ENCODE results near the gene NR4A1. TPM values are rescaled to one million over a fixed set of nuclear protein-coding genes. Genes with fewer than 3 reads are reported as not detected.
A peak's percentile ranks its signal among the peaks of the same experiment; 100 is the strongest.

NR4A1 gene
- polyA plus RNA-seq, 4 donors: 11.4 to 46.0 (median 21.5) TPM

- DNase-seq (ENCODE audit: low read depth in 4 of 4, low spot score in 3 of 4): no peak
Measured at GRCh38 chr12:52015532-52016041, 35.7 kb upstream of the NR4A1 start.

- no peak for DNase-seq (ENCODE audit: low read depth in 4 of 4, low spot score in 3 of 4)
Measured at GRCh38 chr12:52018433-52019112, 32.7 kb upstream of the NR4A1 start.

- DNase-seq (ENCODE audit: low read depth in 4 of 4, low spot score in 3 of 4): no peak
Measured at GRCh38 chr12:52019113-52019770, 32.0 kb upstream of the NR4A1 start.

GRCh38 chr12:52020539-52021336, 30.5 kb upstream of the NR4A1 start:
- DNase-seq (ENCODE audit: low read depth in 4 of 4, low spot score in 3 of 4): no peak

GRCh38 chr12:52022841-52023181, 28.4 kb upstream of the NR4A1 start:
- DNase-seq (ENCODE audit: low read depth in 4 of 4, low spot score in 3 of 4): no peak

- DNase-seq (ENCODE audit: low read depth in 4 of 4, low spot score in 3 of 4): no peak
Measured at GRCh38 chr12:52023182-52023975, 27.9 kb upstream of the NR4A1 start.

GRCh38 chr12:52023976-52024688, 27.1 kb upstream of the NR4A1 start:
- no peak for DNase-seq (ENCODE audit: low read depth in 4 of 4, low spot score in 3 of 4)

- DNase-seq (ENCODE audit: low read depth in 4 of 4, low spot score in 3 of 4): no peak
Measured at GRCh38 chr12:52024845-52025230, 26.4 kb upstream of the NR4A1 start.

GRCh38 chr12:52026263-52026662, 25.0 kb upstream of the NR4A1 start:
- DNase-seq (ENCODE audit: low read depth in 4 of 4, low spot score in 3 of 4): no peak

GRCh38 chr12:52027085-52027843, 24.0 kb upstream of the NR4A1 start:
- no peak for DNase-seq (ENCODE audit: low read depth in 4 of 4, low spot score in 3 of 4)

GRCh38 chr12:52029685-52030084, 21.6 kb upstream of the NR4A1 start:
- no peak for DNase-seq (ENCODE audit: low read depth in 4 of 4, low spot score in 3 of 4)

GRCh38 chr12:52032446-52032803, 18.8 kb upstream of the NR4A1 start:
- no peak for DNase-seq (ENCODE audit: low read depth in 4 of 4, low spot score in 3 of 4)

- DNase-seq (ENCODE audit: low read depth in 4 of 4, low spot score in 3 of 4): peak; percentile 86 to 91 (median 88)
Measured at GRCh38 chr12:52032804-52033445, 18.3 kb upstream of the NR4A1 start.

GRCh38 chr12:52033446-52034140, 17.6 kb upstream of the NR4A1 start:
- no peak for DNase-seq (ENCODE audit: low read depth in 4 of 4, low spot score in 3 of 4)

GRCh38 chr12:52035190-52035589, 16.1 kb upstream of the NR4A1 start:
- DNase-seq (ENCODE audit: low read depth in 4 of 4, low spot score in 3 of 4): no peak

- DNase-seq (ENCODE audit: low read depth in 4 of 4, low spot score in 3 of 4): no peak
Measured at GRCh38 chr12:52035926-52036325, 15.3 kb upstream of the NR4A1 start.

- DNase-seq (ENCODE audit: low read depth in 4 of 4, low spot score in 3 of 4): no peak
Measured at GRCh38 chr12:52036587-52037171, 14.6 kb upstream of the NR4A1 start.

All from right renal pelvis (tissue), 4 donors.